PC-9 (cell line): ENCODE measurements around the gene CCDC124.

ENCODE experiments used
- CTCF ChIP-seq: fragments of 200-600 bp; sonication (generic); conservative IDR thresholded peaks from 2 replicates; pipeline ENCODE4 v1.6.1; 2017; ENCODE audit warnings: mixed run types, antibody characterized with exemption, mild to moderate bottlenecking, moderate library complexity
- EZH2 ChIP-seq: fragments of 200-600 bp; sonication (generic); IDR thresholded peaks from 2 replicates; pipeline ENCODE4 v1.8.0; 2017; ENCODE audit warnings: antibody characterized with exemption, low read depth

GRCh38 chr19:17943274-17944221 is 10.7 kb downstream of the CCDC124 start:
- TF ChIP-seq EZH2 (no peak), CTCF (no peak)
